Bronchial epithelial cell (primary cell): ENCODE measurements around the gene PPP2R5C. TPM values are rescaled to one million over a fixed set of nuclear protein-coding genes. Genes with fewer than 3 reads are reported as not detected.

ENCODE experiments used
- DNase-seq: peaks from one replicate; pipeline ENCODE4 v3.0.0-alpha.2; 2010; ENCODE audit warnings: low read depth
- FAIRE-seq: peaks from 2 replicates; lab custom pipeline; 2011; peaks lifted over from hg19 to GRCh38; lab: Jason Lieb, UNC
- H3K27me3 ChIP-seq: 2 replicates; pipeline ENCODE4 v1.5.1; 2011; ENCODE audit warnings: low read length; ENCODE audit not compliant: control insufficient read depth, insufficient read depth
- H3K36me3 ChIP-seq: 2 replicates; pipeline ENCODE4 v1.5.1; 2011; ENCODE audit warnings: low read length; ENCODE audit not compliant: control insufficient read depth, insufficient read depth
- H3K4me3 ChIP-seq: 2 replicates; pipeline ENCODE4 v1.5.1; 2011; ENCODE audit warnings: mild to moderate bottlenecking, low read depth, low read length, control low read depth
- CTCF ChIP-seq: IDR thresholded peaks from 2 replicates; pipeline ENCODE4 v1.5.1; 2011; ENCODE audit warnings: mild to moderate bottlenecking, moderate library complexity, low read length, control low read depth, inconsistent platforms; ENCODE audit not compliant: insufficient read depth, severe bottlenecking
- total RNA-seq: library from RNA; depleted of rRNA; stranded (reverse); fragments of >200 nt; gene quantifications from 2 replicates; pipeline ENCODE4 v1.2.1, GENCODE V29; 2014

Gene PPP2R5C
- total RNA-seq, 1 donor from 2014 or later = 71.3 TPM

GRCh38 chr14:101905614-101906013, 144.1 kb downstream of the PPP2R5C start:
- H3K36me3 ChIP-seq = peaks cover 24% of the 10 kb centered on the region
- TF ChIP-seq CTCF = no peak
- no peak for FAIRE-seq

GRCh38 chr14:101906645-101907044, 145.1 kb downstream of the PPP2R5C start:
- FAIRE-seq (no peak), DNase-seq (no peak)
- no peak for TF ChIP-seq CTCF
- H3K27me3 ChIP-seq = no peaks in the 10 kb centered on the region
- peaks cover 23% of the 10 kb centered on the region for H3K36me3 ChIP-seq
- no peak overlapping the region for H3K4me3 ChIP-seq

More at GRCh38 chr14:101905614-101906013, 144.1 kb downstream of the PPP2R5C start:
- H3K27me3 ChIP-seq = no peaks in the 10 kb centered on the region
- H3K4me3 ChIP-seq = no peak overlapping the region
- no peak for DNase-seq

- FAIRE-seq = no peak
- Histone ChIP-seq H3K27me3 (no peaks in the 10 kb centered on the region), H3K36me3 (peaks cover 20% of the 10 kb centered on the region), H3K4me3 (no peak overlapping the region)
- no peak for DNase-seq
- TF ChIP-seq CTCF = no peak
These were observed 146.1 kb downstream of the PPP2R5C start for GRCh38 chr14:101907619-101908018.

GRCh38 chr14:101908795-101909194, 147.3 kb downstream of the PPP2R5C start:
- DNase-seq = no peak
- H3K36me3 ChIP-seq = peaks cover 15% of the 10 kb centered on the region
- no peak overlapping the region for H3K4me3 ChIP-seq
- FAIRE-seq = no peak
- TF ChIP-seq CTCF = no peak
- no peaks in the 10 kb centered on the region for H3K27me3 ChIP-seq

GRCh38 chr14:101909371-101910096, 148.0 kb downstream of the PPP2R5C start:
- DNase-seq (no peak), FAIRE-seq (no peak)
- TF ChIP-seq CTCF = no peak
- Histone ChIP-seq H3K27me3 (no peaks in the 10 kb centered on the region), H3K36me3 (peaks cover 14% of the 10 kb centered on the region), H3K4me3 (no peak overlapping the region)

GRCh38 chr14:101912841-101913240, 151.3 kb downstream of the PPP2R5C start:
- no peak for TF ChIP-seq CTCF
- H3K36me3 ChIP-seq = peaks cover 8% of the 10 kb centered on the region
- H3K27me3 ChIP-seq = no peaks in the 10 kb centered on the region

More at GRCh38 chr14:101912841-101913240, 151.3 kb downstream of the PPP2R5C start:
- DNase-seq (no peak), FAIRE-seq (no peak)
- H3K4me3 ChIP-seq = no peak overlapping the region
